ENCODE measurements around the gene BEND4.

GRCh38 chr4:42142591-42142990 is 9.9 kb downstream of the BEND4 start:
- TF ChIP-seq CTCF (conservative IDR thresholded peaks at IDR 0.05; ENCODE audit: low read depth, low read length), result no peak
- no peak for TF ChIP-seq POLR2A (IDR thresholded peaks at IDR 0.05; ENCODE audit: low read depth, low read length)
- no peak for TF ChIP-seq SMC3 (IDR thresholded peaks at IDR 0.05; ENCODE audit: low read depth, low read length)
- TF ChIP-seq CEBPB (IDR thresholded peaks at IDR 0.05; ENCODE audit: low read depth, low read length), result no peak
- no peak for TF ChIP-seq RAD21 (IDR thresholded peaks at IDR 0.05; ENCODE audit: low read length)

Measured in IMR-90 (cell line).